ENCODE results near the gene PELO. TPM values are rescaled to one million over a fixed set of nuclear protein-coding genes. Genes with fewer than 3 reads are reported as not detected.
"Not testable (repeated sequence)": the region's sequence is repeated elsewhere in the genome, so short reads cannot be mapped to it uniquely, and the experiment has no call there.

PELO gene
- polyA plus RNA-seq, 2 of the 4 experiments (the other 2 are of a cell fraction) = 15.6 to 20.1 TPM

GRCh38 chr5:52817818-52818217 lies 30.1 kb downstream of the PELO start:
- no peak overlapping the region for H3K4me3 ChIP-seq
- FAIRE-seq (no peak), DNase-seq (ENCODE audit: low read depth in 1 of 2, low spot score in 1 of 2) (no peak), ATAC-seq (no peak)
- POLR2A ChIA-PET = no interaction called here
- no peaks in the 10 kb centered on the region for H3K9me3 ChIP-seq
- H3K4me2 ChIP-seq = no peak overlapping the region
- CTCF ChIA-PET = no interaction called here
- WGBS (ENCODE audit: missing lambda C conversion rate) = 73% methylated on average over 1 of the region's 1 CpG
- no peak overlapping the region for H3K27ac ChIP-seq
- no peak for TF ChIP-seq BCL3 (IDR thresholded peaks at IDR 0.05)
- no peak for TF ChIP-seq RNF2 (IDR thresholded peaks at IDR 0.05; ENCODE audit: borderline replicate concordance, low read depth)
- TF ChIP-seq KDM1A (IDR thresholded peaks at IDR 0.05; ENCODE audit: low read depth) = no peak
- TF ChIP-seq MYC (IDR thresholded peaks at IDR 0.05; ENCODE audit: borderline replicate concordance, low read length) = no peak
- no peak for TF ChIP-seq POLR2A (IDR thresholded peaks at IDR 0.05; ENCODE audit: low read length)
- TF ChIP-seq HOXB13 (CRISPR knock-in tag; IDR thresholded peaks at IDR 0.05; ENCODE audit: low read depth) = no peak
- TF ChIP-seq REST (IDR thresholded peaks at IDR 0.05) = no peak
- no peak for TF ChIP-seq TP53 (CRISPR knock-in tag; IDR thresholded peaks at IDR 0.05)
- no peak for TF ChIP-seq SREBF2 (IDR thresholded peaks at IDR 0.05)
- no peak for TF ChIP-seq SMC3 (IDR thresholded peaks at IDR 0.05)
- TF ChIP-seq JUNB (IDR thresholded peaks at IDR 0.05) = no peak
- TF ChIP-seq, protein P1, sequence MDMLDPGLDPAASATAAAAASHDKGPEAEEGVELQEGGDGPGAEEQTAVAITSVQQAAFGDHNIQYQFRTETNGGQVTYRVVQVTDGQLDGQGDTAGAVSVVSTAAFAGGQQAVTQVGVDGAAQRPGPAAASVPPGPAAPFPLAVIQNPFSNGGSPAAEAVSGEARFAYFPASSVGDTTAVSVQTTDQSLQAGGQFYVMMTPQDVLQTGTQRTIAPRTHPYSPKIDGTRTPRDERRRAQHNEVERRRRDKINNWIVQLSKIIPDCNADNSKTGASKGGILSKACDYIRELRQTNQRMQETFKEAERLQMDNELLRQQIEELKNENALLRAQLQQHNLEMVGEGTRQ (IDR thresholded peaks at IDR 0.05) = no peak
- TF ChIP-seq PHF8 (IDR thresholded peaks at IDR 0.05; ENCODE audit: borderline replicate concordance, low read depth) = no peak
- no peak for TF ChIP-seq HEYL (CRISPR knock-in tag; IDR thresholded peaks at IDR 0.05)
- TF ChIP-seq RARB (CRISPR knock-in tag; IDR thresholded peaks at IDR 0.05) = no peak
- no peak for TF ChIP-seq ATOH8 (CRISPR knock-in tag; IDR thresholded peaks at IDR 0.05; ENCODE audit: low read depth)
- H3K4me1 ChIP-seq = no peaks in the 10 kb centered on the region

- Histone ChIP-seq H3K9me3 (no peaks in the 10 kb centered on the region), H3K4me1 (no peaks in the 10 kb centered on the region), H3K4me3 (no peak overlapping the region), H3K27ac (no peak overlapping the region), H3K4me2 (no peak overlapping the region)
- FAIRE-seq (no peak), DNase-seq (ENCODE audit: low read depth in 1 of 2, low spot score in 1 of 2) (no peak), ATAC-seq (no peak)
- POLR2A ChIA-PET = no interaction called here
- 95% methylated on average over 1 of the region's 1 CpG for WGBS (ENCODE audit: missing lambda C conversion rate)
- CTCF ChIA-PET = no interaction called here
- TF ChIP-seq, protein P1 (IDR thresholded peaks at IDR 0.05) = no peak
- no peak for TF ChIP-seq CEBPB (IDR thresholded peaks at IDR 0.05)
Observed at GRCh38 chr5:52818360-52818759, 30.6 kb downstream of the PELO start.

DNA sequence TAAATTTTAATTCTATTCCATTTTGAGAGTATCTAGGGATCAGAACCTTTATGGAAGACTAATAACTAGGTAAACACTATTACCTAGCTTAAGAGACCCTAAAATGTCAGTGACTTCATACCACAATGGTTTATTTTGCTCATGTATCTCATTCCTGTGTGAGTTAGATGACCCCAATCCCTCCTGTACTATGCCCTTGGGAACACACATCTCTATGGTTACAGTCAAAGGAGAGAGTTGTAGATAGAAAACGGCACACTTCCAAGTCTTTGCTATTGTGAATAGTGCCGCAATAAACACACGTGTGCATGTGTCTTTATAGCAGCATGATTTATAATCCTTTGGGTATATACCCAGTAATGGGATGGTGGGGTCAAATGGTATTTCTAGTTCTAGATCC lies 31.1 kb downstream of the PELO start:
- ATAC-seq; DNase-seq (ENCODE audit: low read depth in 1 of 2, low spot score in 1 of 2); H3K27ac ChIP-seq; CTCF ChIA-PET; FAIRE-seq; H3K4me3 ChIP-seq; H3K4me2 ChIP-seq; POLR2A ChIA-PET; H3K4me1 ChIP-seq; H3K9me3 ChIP-seq: not testable (repeated sequence)
- 89% methylated on average over 3 of the region's 3 CpGs for WGBS (ENCODE audit: missing lambda C conversion rate)
